Uterus (tissue), 2 donors: ENCODE data around the gene RALGPS1.

Experiments
- POLR2A ChIP-seq, 2 donors: fragments of 450-650 bp; IDR thresholded peaks; one replicate each; pipeline ENCODE4 v1.6.1; 2016; ENCODE audit warnings: antibody characterized with exemption in 2 of 2, mild to moderate bottlenecking in 1 of 2, moderate library complexity in 1 of 2
- TF ChIP-seq, protein P1 (sequence below), 4 experiments: fragments of 200-600 bp in 2 of 4; fragments of 450-650 bp in 2 of 4; sonication (generic) in 2 of 4; IDR thresholded peaks; one replicate each; pipeline ENCODE4 v1.5.1; 2016 to 2019; ENCODE audit warnings: antibody characterized with exemption in 4 of 4, mild to moderate bottlenecking in 2 of 4, moderate library complexity in 1 of 4

- TF ChIP-seq, protein P1, sequence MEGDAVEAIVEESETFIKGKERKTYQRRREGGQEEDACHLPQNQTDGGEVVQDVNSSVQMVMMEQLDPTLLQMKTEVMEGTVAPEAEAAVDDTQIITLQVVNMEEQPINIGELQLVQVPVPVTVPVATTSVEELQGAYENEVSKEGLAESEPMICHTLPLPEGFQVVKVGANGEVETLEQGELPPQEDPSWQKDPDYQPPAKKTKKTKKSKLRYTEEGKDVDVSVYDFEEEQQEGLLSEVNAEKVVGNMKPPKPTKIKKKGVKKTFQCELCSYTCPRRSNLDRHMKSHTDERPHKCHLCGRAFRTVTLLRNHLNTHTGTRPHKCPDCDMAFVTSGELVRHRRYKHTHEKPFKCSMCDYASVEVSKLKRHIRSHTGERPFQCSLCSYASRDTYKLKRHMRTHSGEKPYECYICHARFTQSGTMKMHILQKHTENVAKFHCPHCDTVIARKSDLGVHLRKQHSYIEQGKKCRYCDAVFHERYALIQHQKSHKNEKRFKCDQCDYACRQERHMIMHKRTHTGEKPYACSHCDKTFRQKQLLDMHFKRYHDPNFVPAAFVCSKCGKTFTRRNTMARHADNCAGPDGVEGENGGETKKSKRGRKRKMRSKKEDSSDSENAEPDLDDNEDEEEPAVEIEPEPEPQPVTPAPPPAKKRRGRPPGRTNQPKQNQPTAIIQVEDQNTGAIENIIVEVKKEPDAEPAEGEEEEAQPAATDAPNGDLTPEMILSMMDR (IDR thresholded peaks at IDR 0.05): no peak
- no peak for TF ChIP-seq POLR2A (IDR thresholded peaks at IDR 0.05)
These were observed 301.0 kb downstream of the RALGPS1 start for GRCh38 chr9:127215268-127216209.
